ENCODE data around the gene NRP1.

- TF ChIP-seq CTCF (IDR thresholded peaks at IDR 0.05 in 8 of 11, conservative IDR thresholded peaks at IDR 0.05 in 3 of 11) (no peak), POLR2A (IDR thresholded peaks at IDR 0.05) (no peak)
These were observed 183.6 kb downstream of the NRP1 start for GRCh38 chr10:33150889-33151288.

Data from spleen (tissue), 7 donors.